NCI-H2171 treated with DMSO at 0.1 percent for 48 hours (cell line): ENCODE measurements around the gene ERBB2.
"Not testable (repeated sequence)": the region's sequence is repeated elsewhere in the genome, so short reads cannot be mapped to it uniquely, and the experiment has no call there.

Experiments used
- DNase-seq: peaks from one replicate; lab custom pipeline; 2025; lab: John Stamatoyannopoulos, UW

The ERBB2 gene

DNA sequence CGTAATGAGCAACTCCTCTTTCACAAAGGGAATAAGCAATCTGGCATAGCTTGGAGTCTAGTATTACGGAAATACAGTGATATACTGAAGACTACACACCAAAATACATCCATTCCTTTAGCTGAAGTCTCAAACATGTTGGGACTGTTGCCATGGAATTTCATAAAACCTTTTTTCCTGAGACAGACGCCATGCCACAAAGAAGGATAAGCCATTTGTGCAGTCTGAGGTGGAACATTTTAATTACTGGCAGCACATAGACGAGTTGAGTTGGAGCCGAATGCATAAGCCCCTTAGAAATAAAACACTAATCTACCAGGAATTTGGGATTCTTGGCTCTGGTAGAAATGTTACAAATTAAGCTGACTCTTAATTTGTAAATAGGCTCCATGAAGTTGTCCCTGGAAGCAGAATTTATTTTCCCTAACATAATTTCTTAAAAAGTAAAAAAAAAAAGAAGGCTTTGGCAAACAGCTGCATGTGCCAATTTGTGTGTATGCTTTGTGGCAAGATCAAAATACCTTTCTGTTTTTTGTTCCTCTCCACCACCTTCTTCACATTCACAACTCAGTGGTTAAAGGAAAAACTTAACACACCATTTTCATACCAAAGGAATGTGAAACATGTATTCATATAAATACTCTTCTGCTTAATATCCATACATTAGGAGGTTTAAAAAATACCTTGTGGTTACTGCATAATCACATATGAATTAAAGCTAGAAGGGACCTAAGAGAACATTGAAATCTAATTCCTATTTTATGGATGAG is 63.4 kb downstream of the ERBB2 start:
- DNase-seq, result no peak

DNA sequence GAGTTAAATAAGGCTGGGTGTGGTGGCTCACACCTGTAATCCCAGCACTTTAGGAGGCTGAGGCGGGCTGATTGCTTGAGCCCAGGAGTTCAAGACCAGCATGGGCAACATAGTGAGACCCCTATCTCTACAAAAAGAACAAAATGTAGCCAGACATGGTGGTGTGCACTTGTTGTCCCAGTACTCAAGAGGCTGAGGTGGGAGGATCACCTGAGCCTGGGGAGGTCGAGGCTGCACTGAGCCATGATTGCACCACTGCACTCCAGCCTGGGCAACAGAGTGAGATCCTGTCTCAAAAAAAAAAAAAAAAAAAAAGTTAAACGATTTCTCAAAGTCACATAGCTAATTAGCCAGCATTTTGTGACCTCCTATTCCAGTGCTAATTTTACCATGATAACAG is 64.3 kb downstream of the ERBB2 start:
- DNase-seq, result not testable (repeated sequence)

DNA sequence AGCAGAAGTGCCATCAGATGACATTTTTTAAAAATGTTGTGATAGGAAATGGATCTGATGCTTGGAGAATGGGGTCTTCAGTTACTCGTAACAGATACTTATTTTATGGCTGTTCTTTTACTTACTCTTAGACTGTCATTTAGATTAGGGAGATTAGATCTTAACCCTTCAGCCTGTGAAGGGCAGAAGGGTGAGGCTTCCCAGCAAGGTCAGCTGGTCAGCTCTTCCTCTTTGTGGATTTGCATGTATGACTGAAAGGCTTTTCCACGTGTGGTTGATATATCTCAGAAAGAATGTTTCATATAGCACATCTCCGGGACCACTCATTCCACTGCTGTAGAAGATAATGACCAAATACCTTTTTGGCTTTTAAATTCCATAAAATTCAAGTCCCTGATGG is 65.3 kb downstream of the ERBB2 start:
- no peak for DNase-seq

- no peak for DNase-seq
These were observed 65.9 kb downstream of the ERBB2 start for GRCh38 chr17:39765766-39766165.

- no peak for DNase-seq
These were observed 67.3 kb downstream of the ERBB2 start for GRCh38 chr17:39767147-39767546.

DNA sequence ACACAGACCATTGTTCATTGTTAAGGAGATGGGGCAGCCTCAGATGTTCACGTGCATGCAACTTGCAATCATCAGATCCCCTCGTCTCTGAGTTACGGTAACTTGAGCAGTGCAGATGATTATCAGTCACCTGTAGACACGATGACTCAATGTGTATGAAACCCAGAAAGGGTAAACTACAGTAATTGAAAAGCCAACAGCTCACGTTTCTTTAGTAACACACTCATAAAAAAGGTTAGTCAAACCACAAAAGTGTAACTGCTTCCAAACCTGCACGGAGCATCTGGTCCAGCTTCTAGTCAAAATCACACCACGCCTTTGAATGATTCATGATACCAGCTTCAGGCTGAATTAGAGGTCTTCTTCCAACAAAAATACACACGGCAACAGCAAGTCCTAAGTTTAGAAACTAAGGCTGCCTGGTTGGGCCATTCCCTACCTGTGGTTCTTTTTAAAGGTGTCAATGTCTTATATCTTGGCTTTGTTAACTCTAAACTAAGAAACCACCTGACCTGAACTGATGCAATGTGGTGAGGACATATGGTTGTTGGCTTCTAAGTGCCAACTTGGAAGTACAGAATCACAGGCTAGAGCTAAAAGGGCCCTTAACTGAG is 70.2 kb downstream of the ERBB2 start:
- peak; percentile 94 for DNase-seq

- DNase-seq, result no peak
These were observed 72.6 kb downstream of the ERBB2 start for GRCh38 chr17:39772415-39772814.

DNA sequence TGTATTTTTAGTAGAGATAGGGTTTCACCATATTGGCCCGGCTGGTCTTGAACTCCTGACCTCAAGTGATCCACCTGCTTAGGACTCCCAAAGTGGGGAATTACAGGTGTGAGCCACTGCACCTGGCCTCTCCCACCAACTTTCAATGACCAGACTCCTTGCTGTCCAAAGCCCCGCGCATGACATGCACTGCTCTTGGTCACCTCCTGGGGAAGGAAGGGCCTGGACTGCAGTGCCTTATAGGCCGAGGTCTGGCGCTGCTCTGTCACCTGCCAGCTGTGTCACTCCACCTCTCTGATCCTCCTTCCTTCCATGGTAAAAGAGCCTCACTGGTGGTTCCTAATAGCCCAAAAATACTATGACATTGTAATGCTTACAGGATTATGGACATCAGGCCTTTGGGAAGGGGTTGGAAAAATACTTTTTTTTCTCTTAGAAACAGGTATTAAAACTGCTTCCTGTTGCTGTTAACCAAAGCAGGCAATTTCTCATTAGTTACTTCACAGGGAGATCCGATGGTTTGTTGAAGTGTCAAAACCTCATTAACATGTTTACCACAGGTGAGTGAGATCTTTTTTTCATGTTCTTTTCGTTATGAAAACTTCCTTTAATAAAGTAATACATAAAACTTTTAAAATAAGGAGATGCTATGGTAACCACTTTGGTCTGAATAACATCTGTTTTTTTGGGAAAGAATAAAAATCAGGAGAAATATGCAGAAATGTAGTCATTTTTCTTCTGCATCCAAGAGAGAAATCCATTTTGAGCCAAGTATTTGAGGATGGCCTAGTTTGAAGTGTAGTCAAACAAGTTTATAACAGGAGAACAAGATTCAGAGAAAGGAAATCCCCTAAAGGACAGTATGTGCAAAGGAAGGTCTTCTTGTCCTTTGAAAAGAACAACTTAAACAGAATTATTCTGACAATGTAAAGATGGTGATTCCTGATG is 73.4 kb downstream of the ERBB2 start:
- no peak for DNase-seq

DNA sequence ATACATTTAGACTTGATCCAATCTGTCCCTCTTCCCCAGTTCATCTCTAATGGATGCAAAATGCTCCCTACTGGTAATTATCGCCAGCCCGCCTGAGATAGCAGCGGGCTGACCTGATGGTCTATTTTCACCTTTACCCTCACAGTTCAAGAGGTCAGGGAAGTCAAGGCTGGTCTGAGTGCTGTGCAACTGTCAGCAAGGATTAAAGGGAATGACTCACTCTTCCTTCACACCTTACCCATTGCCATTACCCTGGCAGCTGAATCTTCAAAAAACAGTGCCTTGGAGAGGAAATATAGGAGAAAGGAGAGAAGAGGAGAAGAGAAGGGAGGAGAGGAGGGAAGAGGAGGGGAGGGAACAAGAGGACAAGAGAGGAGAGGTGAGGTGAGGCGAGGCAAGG is 74.2 kb downstream of the ERBB2 start:
- DNase-seq, result no peak

GRCh38 chr17:39775031-39775430 is 75.2 kb downstream of the ERBB2 start:
- DNase-seq, result no peak

GRCh38 chr17:39776252-39776651 is 76.4 kb downstream of the ERBB2 start:
- DNase-seq, result no peak

GRCh38 chr17:39777534-39778365 is 77.9 kb downstream of the ERBB2 start:
- DNase-seq, result no peak
